Neutrophil (primary cell): Measurements from ENCODE around the gene ACTR3C.
A peak's percentile ranks its signal among the peaks of the same experiment; 100 is the strongest.

Source experiments
- H3K27ac ChIP-seq: fragments of 200-600 bp; sonication (generic); 2 replicates; pipeline ENCODE4 v1.5.1; 2016; ENCODE audit warnings: mild to moderate bottlenecking, moderate library complexity
- H3K27me3 ChIP-seq: fragments of 200-600 bp; sonication (generic); 2 replicates; pipeline ENCODE4 v1.6.0; 2016; ENCODE audit warnings: mild to moderate bottlenecking
- H3K36me3 ChIP-seq: fragments of 200-600 bp; sonication (generic); 2 replicates; pipeline ENCODE4 v1.5.1; 2017
- H3K4me1 ChIP-seq, 2 experiments: fragments of 200-600 bp in 1 of 2; sonication (generic) in 1 of 2; 1 replicate in 1 of 2; 2 replicates in 1 of 2; pipeline versions ENCODE4 v1.5.1 to v1.6.1; 2013 to 2016; ENCODE audit warnings: low read depth in 1 of 2, low read length in 1 of 2, mild to moderate bottlenecking in 1 of 2, moderate library complexity in 1 of 2; ENCODE audit not compliant: control insufficient read depth in 1 of 2, insufficient read depth in 1 of 2
- H3K4me3 ChIP-seq, 2 experiments: fragments of 200-600 bp in 1 of 2; sonication (generic) in 1 of 2; 1 replicate in 1 of 2; 2 replicates in 1 of 2; pipeline ENCODE4 v1.5.1; 2013 to 2016; ENCODE audit warnings: low read depth in 1 of 2, low read length in 1 of 2, mild to moderate bottlenecking in 1 of 2, moderate library complexity in 1 of 2
- H3K9me3 ChIP-seq: fragments of 200-600 bp; sonication (generic); 2 replicates; pipeline ENCODE4 v1.5.1; 2016
- TF ChIP-seq, protein P1 (sequence below): fragments of 200-600 bp; sonication (generic); IDR thresholded peaks from 2 replicates; pipeline ENCODE4 v1.5.1; 2016; ENCODE audit warnings: antibody characterized with exemption

Gene ACTR3C

DNA sequence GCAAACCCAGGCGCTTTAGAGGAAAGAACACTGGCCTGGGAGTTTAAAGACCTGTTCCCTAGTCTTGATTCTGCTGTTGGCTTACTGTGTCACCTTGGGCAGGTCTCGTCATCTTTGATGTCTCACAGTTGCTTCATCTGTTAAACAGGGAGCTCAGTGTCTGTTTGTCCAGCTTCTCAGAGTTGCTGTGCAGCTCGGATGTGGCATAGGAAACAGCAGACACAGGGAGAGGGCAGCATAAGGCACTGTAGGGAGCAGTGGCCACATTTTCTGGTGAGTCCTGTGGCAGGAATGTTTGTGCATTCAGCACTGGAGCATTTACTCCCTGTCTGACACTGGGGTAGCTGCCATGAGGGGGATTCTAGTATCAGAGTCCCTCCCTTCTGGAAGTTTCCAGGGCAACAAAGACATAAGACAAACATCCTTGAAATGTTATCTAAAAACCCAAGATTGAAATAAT, 47.3 kb upstream of the ACTR3C start:
- TF ChIP-seq, protein P1, sequence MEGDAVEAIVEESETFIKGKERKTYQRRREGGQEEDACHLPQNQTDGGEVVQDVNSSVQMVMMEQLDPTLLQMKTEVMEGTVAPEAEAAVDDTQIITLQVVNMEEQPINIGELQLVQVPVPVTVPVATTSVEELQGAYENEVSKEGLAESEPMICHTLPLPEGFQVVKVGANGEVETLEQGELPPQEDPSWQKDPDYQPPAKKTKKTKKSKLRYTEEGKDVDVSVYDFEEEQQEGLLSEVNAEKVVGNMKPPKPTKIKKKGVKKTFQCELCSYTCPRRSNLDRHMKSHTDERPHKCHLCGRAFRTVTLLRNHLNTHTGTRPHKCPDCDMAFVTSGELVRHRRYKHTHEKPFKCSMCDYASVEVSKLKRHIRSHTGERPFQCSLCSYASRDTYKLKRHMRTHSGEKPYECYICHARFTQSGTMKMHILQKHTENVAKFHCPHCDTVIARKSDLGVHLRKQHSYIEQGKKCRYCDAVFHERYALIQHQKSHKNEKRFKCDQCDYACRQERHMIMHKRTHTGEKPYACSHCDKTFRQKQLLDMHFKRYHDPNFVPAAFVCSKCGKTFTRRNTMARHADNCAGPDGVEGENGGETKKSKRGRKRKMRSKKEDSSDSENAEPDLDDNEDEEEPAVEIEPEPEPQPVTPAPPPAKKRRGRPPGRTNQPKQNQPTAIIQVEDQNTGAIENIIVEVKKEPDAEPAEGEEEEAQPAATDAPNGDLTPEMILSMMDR: no peak
- no peaks in the 10 kb centered on the region for H3K27me3 ChIP-seq
- H3K36me3 ChIP-seq: peaks cover 34% of the 10 kb centered on the region
- H3K4me1 ChIP-seq: peaks cover 38 to 50% of the 10 kb centered on the region in 2 experiments
- peak overlapping the region; percentile 92 for H3K27ac ChIP-seq
- H3K4me3 ChIP-seq: no peak overlapping the region
- no peaks in the 10 kb centered on the region for H3K9me3 ChIP-seq

DNA sequence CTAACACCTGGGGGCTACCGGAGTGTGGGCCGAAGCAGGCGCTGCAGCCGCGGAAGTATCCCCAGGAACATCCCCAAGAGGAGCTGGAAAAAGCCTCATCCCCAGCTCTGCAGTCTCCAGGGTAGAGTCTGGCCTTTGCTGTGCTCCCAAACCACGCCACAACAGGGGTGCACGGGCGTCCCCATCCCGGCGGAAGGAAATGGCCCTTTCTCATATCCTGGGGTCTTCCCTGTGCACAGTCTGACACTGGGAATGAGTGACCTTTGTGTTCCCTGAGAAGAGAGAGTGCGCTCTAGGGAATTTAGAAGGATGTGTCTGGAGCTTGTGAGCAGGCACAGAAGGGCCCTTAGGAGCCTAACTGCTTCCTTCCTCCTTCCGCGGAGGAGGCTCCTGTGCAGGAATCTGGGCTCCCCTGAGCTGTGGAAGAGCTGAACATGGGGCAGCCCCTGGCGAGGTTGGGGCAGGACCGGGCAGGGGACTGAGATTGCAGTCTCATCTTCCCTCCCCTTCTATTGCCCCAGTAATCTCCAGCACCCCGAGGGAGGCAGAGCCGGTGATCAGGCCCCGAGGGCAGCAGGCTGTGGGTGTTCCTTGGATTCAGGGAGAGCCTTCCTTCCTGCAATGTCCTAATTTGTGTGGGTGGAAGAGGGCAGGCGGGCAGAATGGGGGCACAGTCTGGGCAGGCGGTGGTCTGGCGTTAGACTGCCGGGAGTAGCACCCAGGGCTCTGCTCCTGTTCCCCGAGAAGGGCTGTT, 46.6 kb upstream of the ACTR3C start:
- peak overlapping the region; percentile 92 for H3K27ac ChIP-seq
- peak overlapping the region; percentile 91 to 95 for H3K4me3 ChIP-seq
- peaks cover 34% of the 10 kb centered on the region for H3K36me3 ChIP-seq
- no peaks in the 10 kb centered on the region for H3K9me3 ChIP-seq
- TF ChIP-seq, protein P1: no peak
- H3K27me3 ChIP-seq: no peaks in the 10 kb centered on the region
- H3K4me1 ChIP-seq: peaks cover 44 to 57% of the 10 kb centered on the region in 2 experiments

DNA sequence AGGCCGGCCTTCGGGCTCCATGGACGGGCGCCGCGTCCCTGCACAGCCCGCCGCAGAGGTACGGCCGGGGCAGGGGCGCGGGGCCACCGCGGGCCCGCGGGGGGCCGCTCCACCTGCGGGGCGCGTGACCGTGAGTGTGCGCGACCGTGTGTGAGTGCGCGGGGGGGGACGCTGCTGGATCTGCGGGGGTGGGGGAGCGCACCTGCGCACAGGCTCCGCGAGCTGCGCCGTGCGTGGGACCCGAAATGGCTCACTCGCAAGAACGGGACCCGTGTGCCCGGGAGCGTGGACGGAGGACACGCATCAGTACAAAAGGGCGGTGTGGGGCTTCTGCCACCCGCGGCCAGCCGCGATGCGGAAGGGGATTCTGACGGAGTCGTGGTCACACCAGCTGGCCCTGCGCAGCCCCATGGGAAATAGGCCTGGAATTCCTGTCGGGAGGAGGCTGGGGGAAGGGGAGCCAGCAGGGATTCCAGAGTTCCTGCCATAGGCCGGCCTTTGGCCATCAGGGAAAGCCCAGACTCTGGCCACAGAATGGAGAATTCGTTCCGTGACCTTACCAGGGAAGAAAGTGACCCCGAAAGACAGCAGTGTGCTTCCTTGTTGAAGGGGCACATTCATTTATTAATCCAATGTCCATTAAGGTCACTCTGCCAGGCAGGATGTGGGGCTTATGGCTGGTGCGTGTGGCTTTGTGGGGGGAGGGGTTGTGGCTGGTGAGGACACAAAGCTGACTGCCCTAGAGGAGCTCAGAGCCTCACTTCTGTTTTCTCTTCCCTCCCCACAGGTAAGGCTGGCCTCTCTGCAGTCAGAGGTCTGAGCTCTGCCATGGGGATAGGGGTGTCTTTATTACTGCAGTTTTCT, 45.8 kb upstream of the ACTR3C start:
- Histone ChIP-seq H3K36me3 (peaks cover 31% of the 10 kb centered on the region), H3K4me3 (peak overlapping the region; percentile 91 to 95), H3K4me1 (peaks cover 52 to 63% of the 10 kb centered on the region in 2 experiments), H3K27me3 (no peaks in the 10 kb centered on the region), H3K9me3 (no peaks in the 10 kb centered on the region), H3K27ac (peak overlapping the region; percentile 92)
- TF ChIP-seq, protein P1: no peak

DNA sequence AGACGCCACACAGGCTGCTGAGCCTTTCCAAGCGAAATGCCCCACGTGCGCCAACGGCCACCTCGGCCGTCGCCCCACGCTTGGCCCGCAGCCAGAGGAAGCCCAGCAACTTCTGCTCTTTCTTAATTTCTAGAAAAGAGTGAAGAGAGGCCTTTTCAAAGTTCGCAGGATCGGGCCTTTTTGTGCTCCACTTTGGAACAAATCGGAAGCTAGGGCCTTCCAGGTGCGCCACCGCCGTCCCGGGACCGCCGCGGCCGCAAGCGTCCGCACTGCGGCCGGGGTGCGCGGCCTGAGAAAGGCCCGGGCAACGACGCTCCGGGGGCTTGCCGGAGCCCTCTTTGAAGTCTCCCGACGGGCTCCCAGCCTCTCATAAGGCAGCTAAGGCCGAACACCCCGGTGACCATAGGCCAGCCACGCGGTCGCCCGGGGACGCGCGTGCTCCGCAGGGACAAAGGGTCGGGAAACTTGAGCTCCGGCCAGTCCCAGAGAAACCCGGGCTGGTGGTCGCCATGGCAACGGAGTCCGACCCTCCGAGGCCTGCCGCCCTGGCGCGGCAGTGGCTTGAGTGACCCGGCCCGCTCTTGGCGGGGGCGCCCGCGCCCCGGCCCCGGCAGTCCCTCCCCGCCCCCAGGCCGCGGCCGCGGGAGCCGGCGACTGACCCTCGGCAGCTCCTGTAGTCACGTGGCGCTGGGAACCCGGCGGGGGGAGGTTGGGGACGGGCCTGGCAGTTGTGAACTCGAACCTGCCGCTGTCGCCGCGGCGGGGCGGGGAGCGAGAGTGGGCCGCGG, 44.9 kb upstream of the ACTR3C start, which contains the start of gene REPIN1:
Gene REPIN1, plus strand, starts transcription at position 727 of the 788 bp plus-strand sequence. CDS start 890 bp downstream, outside the sequence.
- Histone ChIP-seq H3K27ac (peak within 1 kb of the TSS; percentile 92), H3K4me1 (peaks cover 60 to 67% of the 10 kb centered on the region in 2 experiments), H3K4me3 (peak within 1 kb of the TSS; percentile 91 to 95), H3K27me3 (no peaks in the 10 kb centered on the region), H3K9me3 (no peaks in the 10 kb centered on the region), H3K36me3 (peaks cover 23% of the 10 kb centered on the region)
- TF ChIP-seq, protein P1: no peak

DNA sequence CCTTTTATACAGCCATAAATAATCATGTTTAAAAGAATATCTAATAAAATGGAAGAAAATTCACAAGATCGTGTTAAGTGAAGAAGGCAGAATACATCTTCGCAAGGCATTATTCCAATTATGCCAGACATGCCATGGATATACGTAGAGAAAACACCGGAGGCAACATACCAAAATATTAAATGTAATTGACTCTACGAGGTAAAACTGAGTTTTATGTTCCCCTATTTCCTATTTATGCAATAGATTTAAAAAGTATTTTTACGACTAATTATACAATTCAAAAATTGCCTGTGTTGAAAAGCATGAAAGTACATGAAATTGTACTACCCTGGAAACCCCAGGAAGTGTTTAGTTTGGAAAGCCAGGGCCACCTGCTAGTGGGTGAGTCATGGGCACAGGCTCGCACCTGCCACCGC, 44.3 kb upstream of the ACTR3C start:
- Histone ChIP-seq H3K9me3 (no peaks in the 10 kb centered on the region), H3K36me3 (peaks cover 17% of the 10 kb centered on the region), H3K27ac (peak overlapping the region; percentile 92), H3K4me3 (peak overlapping the region; percentile 91 to 95), H3K4me1 (peaks cover 63 to 67% of the 10 kb centered on the region in 2 experiments), H3K27me3 (no peaks in the 10 kb centered on the region)
- TF ChIP-seq, protein P1: no peak
